HG03460 (cell line): ENCODE results near the gene RDH13.
A peak's percentile ranks its signal among the peaks of the same experiment; 100 is the strongest.
"Not testable (repeated sequence)": the region's sequence is repeated elsewhere in the genome, so short reads cannot be mapped to it uniquely, and the experiment has no call there.

Source experiments
- ATAC-seq: cut with Tn5 transposase; IDR thresholded peaks from one replicate; pipeline ENCODE4 v1.9.1; 2021; ENCODE audit not compliant: unreplicated experiment

The RDH13 gene

GRCh38 chr19:55062735-55063491 is at the start of gene RDH13:
RDH13 (minus strand) TSS chr19:55063148; CDS start chr19:55063032, 116 bp downstream.
- ATAC-seq: peak; percentile 94

- ATAC-seq: no peak
Measured at GRCh38 chr19:55112246-55112776, 49.4 kb upstream of the RDH13 start.

GRCh38 chr19:55111238-55111831 is 48.4 kb upstream of the RDH13 start:
- ATAC-seq: no peak

GRCh38 chr19:55109527-55110291 is 46.8 kb upstream of the RDH13 start:
- no peak for ATAC-seq

GRCh38 chr19:55107252-55107651 is 44.3 kb upstream of the RDH13 start:
- not testable (repeated sequence) for ATAC-seq

- ATAC-seq: no peak
Measured at GRCh38 chr19:55106591-55106990, 43.6 kb upstream of the RDH13 start.

- ATAC-seq: no peak
Measured at GRCh38 chr19:55105237-55105636, 42.3 kb upstream of the RDH13 start.

- ATAC-seq: no peak
Measured at GRCh38 chr19:55103190-55103589, 40.2 kb upstream of the RDH13 start.

- no peak for ATAC-seq
Measured at GRCh38 chr19:55101261-55101660, 38.3 kb upstream of the RDH13 start.

GRCh38 chr19:55099557-55100506 is 36.9 kb upstream of the RDH13 start:
- ATAC-seq: no peak

- ATAC-seq: no peak
Measured at GRCh38 chr19:55098716-55099556, 36.0 kb upstream of the RDH13 start.

- no peak for ATAC-seq
Measured at GRCh38 chr19:55097864-55098715, 35.1 kb upstream of the RDH13 start.

GRCh38 chr19:55096061-55096701 is 33.2 kb upstream of the RDH13 start:
- no peak for ATAC-seq

- ATAC-seq: no peak
Measured at GRCh38 chr19:55095260-55096060, 32.5 kb upstream of the RDH13 start.

- ATAC-seq: no peak
Measured at GRCh38 chr19:55094456-55095259, 31.7 kb upstream of the RDH13 start.
